ENCODE measurements around the gene MT1B.

Gene MT1B

GRCh38 chr16:56632156-56632847 lies 19.4 kb upstream of the MT1B start, which contains the start of gene MT1M:
Gene MT1M (plus strand): TSS chr16:56632659. CDS start chr16:56632732, 73 bp downstream.
- no peak for TF ChIP-seq CTCF (IDR thresholded peaks at IDR 0.05; ENCODE audit: control insufficient read depth, extremely low read depth, insufficient read depth)
- H3K4me3 ChIP-seq (ENCODE audit: low read depth, low read length) = no peak within 1 kb of the TSS
- no peak for DNase-seq (ENCODE audit: low read depth)

GRCh38 chr16:56632848-56633365 lies 18.8 kb upstream of the MT1B start:
- TF ChIP-seq CTCF (IDR thresholded peaks at IDR 0.05; ENCODE audit: control insufficient read depth, extremely low read depth, insufficient read depth) = no peak
- no peak overlapping the region for H3K4me3 ChIP-seq (ENCODE audit: low read depth, low read length)

GRCh38 chr16:56633535-56633934 lies 18.2 kb upstream of the MT1B start:
- no peak for DNase-seq (ENCODE audit: low read depth)
- no peak overlapping the region for H3K4me3 ChIP-seq (ENCODE audit: low read depth, low read length)
- TF ChIP-seq CTCF (IDR thresholded peaks at IDR 0.05; ENCODE audit: control insufficient read depth, extremely low read depth, insufficient read depth) = no peak

More at GRCh38 chr16:56632848-56633365, 18.8 kb upstream of the MT1B start:
- DNase-seq (ENCODE audit: low read depth) = no peak

GRCh38 chr16:56634715-56635440 lies 16.8 kb upstream of the MT1B start:
- no peak for TF ChIP-seq CTCF (IDR thresholded peaks at IDR 0.05; ENCODE audit: control insufficient read depth, extremely low read depth, insufficient read depth)
- DNase-seq (ENCODE audit: low read depth) = no peak
- no peak overlapping the region for H3K4me3 ChIP-seq (ENCODE audit: low read depth, low read length)

- no peak for DNase-seq (ENCODE audit: low read depth)
- H3K4me3 ChIP-seq (ENCODE audit: low read depth, low read length) = no peak overlapping the region
Measured at GRCh38 chr16:56635441-56635967, 16.2 kb upstream of the MT1B start.

More at GRCh38 chr16:56635441-56635967, 16.2 kb upstream of the MT1B start:
- TF ChIP-seq CTCF (IDR thresholded peaks at IDR 0.05; ENCODE audit: control insufficient read depth, extremely low read depth, insufficient read depth) = no peak

Data from LNCaP clone FGC (cell line).